ENCODE measurements around the gene RELB.

GRCh38 chr19:45027371-45027770 is 26.1 kb downstream of the RELB start:
- TF ChIP-seq POLR2A (IDR thresholded peaks at IDR 0.05), result no peak
- TF ChIP-seq CTCF (IDR thresholded peaks at IDR 0.05), result no peak

All from vagina (tissue), 2 donors.